ENCODE results near the gene THSD7A.

Gene THSD7A

GRCh38 chr7:11474902-11475585 lies 357.0 kb downstream of the THSD7A start:
- TF ChIP-seq CTCF (IDR thresholded peaks at IDR 0.05; ENCODE audit: insufficient read depth, low read length, poor library complexity, severe bottlenecking): no peak
- no peaks in the 10 kb centered on the region for H3K27me3 ChIP-seq (replicated peaks; ENCODE audit: control insufficient read depth, insufficient read depth, low read length)
- DNase-seq (ENCODE audit: extremely low read depth, insufficient read length): no peak
- no peaks in the 10 kb centered on the region for H3K36me3 ChIP-seq (ENCODE audit: control insufficient read depth, insufficient read depth, low read length)
- H3K4me3 ChIP-seq (replicated peaks; ENCODE audit: low read depth, low read length): no peak overlapping the region

GRCh38 chr7:11473807-11474424 lies 358.1 kb downstream of the THSD7A start:
- Histone ChIP-seq H3K27me3 (replicated peaks; ENCODE audit: control insufficient read depth, insufficient read depth, low read length) (no peaks in the 10 kb centered on the region), H3K4me3 (replicated peaks; ENCODE audit: low read depth, low read length) (no peak overlapping the region), H3K36me3 (ENCODE audit: control insufficient read depth, insufficient read depth, low read length) (no peaks in the 10 kb centered on the region)
- no peak for DNase-seq (ENCODE audit: extremely low read depth, insufficient read length)
- TF ChIP-seq CTCF (IDR thresholded peaks at IDR 0.05; ENCODE audit: insufficient read depth, low read length, poor library complexity, severe bottlenecking): no peak

- TF ChIP-seq CTCF (IDR thresholded peaks at IDR 0.05; ENCODE audit: insufficient read depth, low read length, poor library complexity, severe bottlenecking): no peak
- H3K36me3 ChIP-seq (ENCODE audit: control insufficient read depth, insufficient read depth, low read length): no peaks in the 10 kb centered on the region
- no peak for DNase-seq (ENCODE audit: extremely low read depth, insufficient read length)
- H3K27me3 ChIP-seq (replicated peaks; ENCODE audit: control insufficient read depth, insufficient read depth, low read length): no peaks in the 10 kb centered on the region
- H3K4me3 ChIP-seq (replicated peaks; ENCODE audit: low read depth, low read length): no peak overlapping the region
Measured at GRCh38 chr7:11473220-11473619, 358.8 kb downstream of the THSD7A start.

- H3K4me3 ChIP-seq (replicated peaks; ENCODE audit: low read depth, low read length): no peak overlapping the region
- TF ChIP-seq CTCF (IDR thresholded peaks at IDR 0.05; ENCODE audit: insufficient read depth, low read length, poor library complexity, severe bottlenecking): no peak
- no peak for DNase-seq (ENCODE audit: extremely low read depth, insufficient read length)
- H3K27me3 ChIP-seq (replicated peaks; ENCODE audit: control insufficient read depth, insufficient read depth, low read length): no peaks in the 10 kb centered on the region
- no peaks in the 10 kb centered on the region for H3K36me3 ChIP-seq (ENCODE audit: control insufficient read depth, insufficient read depth, low read length)
Measured at GRCh38 chr7:11472646-11473045, 359.4 kb downstream of the THSD7A start.

- H3K27me3 ChIP-seq (replicated peaks; ENCODE audit: control insufficient read depth, insufficient read depth, low read length): no peaks in the 10 kb centered on the region
- no peak overlapping the region for H3K4me3 ChIP-seq (replicated peaks; ENCODE audit: low read depth, low read length)
- no peak for DNase-seq (ENCODE audit: extremely low read depth, insufficient read length)
- TF ChIP-seq CTCF (IDR thresholded peaks at IDR 0.05; ENCODE audit: insufficient read depth, low read length, poor library complexity, severe bottlenecking): no peak
- H3K36me3 ChIP-seq (ENCODE audit: control insufficient read depth, insufficient read depth, low read length): no peaks in the 10 kb centered on the region
Measured at GRCh38 chr7:11471255-11471654, 360.7 kb downstream of the THSD7A start.

Measured in GM06990 (cell line).